K562 (cell line): Measurements from ENCODE around the gene OOSP3. TPM values are rescaled to one million over a fixed set of nuclear protein-coding genes. Genes with fewer than 3 reads are reported as not detected.
"Not testable (repeated sequence)": the region's sequence is repeated elsewhere in the genome, so short reads cannot be mapped to it uniquely, and the experiment has no call there.

ENCODE experiments used
- ATAC-seq: fragments of 200-7000 bp; cut with Tn5 transposase; 3 replicates; pipeline ENCODE4 v1.9.1; 2020; ENCODE audit warnings: moderate library complexity
- BruUV-seq: library from RNA; stranded (reverse); fragments of 400-500 nt; replicated peaks from 2 replicates; lab custom pipeline; 2021; lab: Mats Ljungman, UMichigan
- CTCF ChIA-PET: fragments of 300-600 bp; formaldehyde crosslinking; extraction: SDS; loops from one replicate; lab custom pipeline; 2021; ENCODE audit warnings: low intra/inter-chr PET ratio; lab: Yijun Ruan, JAX
- POLR2A ChIA-PET: fragments of 300-600, 350-650 bp; sonication (Branson Sonifier 250); formaldehyde crosslinking; extraction: SDS; loops from one replicate; lab custom pipeline; 2021; ENCODE audit warnings: antibody characterized with exemption, inconsistent platforms; lab: Yijun Ruan, JAX
- DNase-seq, 4 experiments: peaks; one replicate each; pipeline versions ENCODE4 v3.0.0 to v3.0.0-alpha.2; 2011 to 2018; ENCODE audit warnings: low spot score in 3 of 4, mixed read lengths in 3 of 4; ENCODE audit errors: extremely low read depth in 1 of 4
- FAIRE-seq: peaks from 2 replicates; lab custom pipeline; 2011; peaks lifted over from hg19 to GRCh38; lab: Jason Lieb, UNC
- H2AFZ ChIP-seq: 2 replicates; pipeline ENCODE4 v1.6.0; 2011; ENCODE audit warnings: low read depth, low read length, control low read depth, inconsistent platforms
- H3K27ac ChIP-seq: fragments of 200-600 bp; 3 replicates; pipeline ENCODE4 v1.8.0; 2011; ENCODE audit warnings: low read depth, mild to moderate bottlenecking, control low read depth, inconsistent platforms, low read length, moderate library complexity, mixed read lengths; ENCODE audit errors: extremely low read depth
- H3K27me3 ChIP-seq, 2 experiments: fragments of 300-600 bp in 1 of 2; 2 replicates in 1 of 2; 3 replicates in 1 of 2; pipeline versions ENCODE4 v1.6.0 to v1.8.0; 2011; ENCODE audit warnings: inconsistent platforms in 2 of 2, low read length in 2 of 2, mild to moderate bottlenecking in 1 of 2, mixed read lengths in 1 of 2, moderate library complexity in 1 of 2; ENCODE audit not compliant: control insufficient read depth in 2 of 2, insufficient read depth in 2 of 2
- H3K36me3 ChIP-seq: fragments of 300-600 bp; 3 replicates; pipeline ENCODE4 v1.8.0; 2011; ENCODE audit warnings: mild to moderate bottlenecking, low read length, inconsistent platforms; ENCODE audit not compliant: control insufficient read depth, insufficient read depth
- H3K4me1 ChIP-seq, 2 experiments: fragments of 200-600 bp in 1 of 2; replicated peaks in 1 of 2; 2 replicates in 1 of 2; 3 replicates in 1 of 2; pipeline versions ENCODE4 v1.5.1 to v1.8.0; 2011; ENCODE audit warnings: inconsistent platforms in 2 of 2, low read length in 2 of 2, mild to moderate bottlenecking in 1 of 2, mixed read lengths in 1 of 2, moderate library complexity in 1 of 2; ENCODE audit not compliant: control insufficient read depth in 2 of 2, insufficient read depth in 2 of 2
- H3K4me2 ChIP-seq: 2 replicates; pipeline ENCODE4 v1.6.1; 2011; ENCODE audit warnings: low read length, control low read depth, inconsistent platforms, mixed read lengths; ENCODE audit not compliant: insufficient read depth
- H3K4me3 ChIP-seq: fragments of 200-600 bp; sonication (generic), shearing (Covaris generic); 2 replicates; pipeline ENCODE4 v1.5.1; 2016; ENCODE audit warnings: control low read depth, inconsistent platforms
- H3K79me2 ChIP-seq: fragments of 200-600 bp; 3 replicates; pipeline ENCODE4 v1.8.0; 2011; ENCODE audit warnings: low read length, inconsistent platforms; ENCODE audit not compliant: control insufficient read depth, insufficient read depth
- H3K9ac ChIP-seq, 2 experiments: 2 replicates each; pipeline versions ENCODE4 v1.6.0 to v1.6.1; 2011; ENCODE audit warnings: low read depth in 2 of 2, low read length in 2 of 2, control low read depth in 1 of 2, inconsistent platforms in 1 of 2, mild to moderate bottlenecking in 1 of 2, mixed read lengths in 1 of 2; ENCODE audit not compliant: insufficient read depth in 1 of 2
- H3K9me1 ChIP-seq: one replicate; pipeline ENCODE4 v1.6.0; 2011; ENCODE audit warnings: inconsistent platforms, mild to moderate bottlenecking, low read length, moderate library complexity; ENCODE audit not compliant: control insufficient read depth, insufficient read depth
- H3K9me3 ChIP-seq: replicated peaks from 2 replicates; pipeline ENCODE4 v1.5.1; 2011; ENCODE audit warnings: low read depth, low read length, inconsistent platforms; ENCODE audit not compliant: control insufficient read depth, insufficient read depth
- H4K20me1 ChIP-seq: replicated peaks from 2 replicates; pipeline ENCODE4 v1.6.1; 2011; ENCODE audit warnings: low read length, inconsistent platforms, mixed read lengths; ENCODE audit not compliant: control insufficient read depth, insufficient read depth
- BCOR ChIP-seq: fragments of 450-650 bp; IDR thresholded peaks from 2 replicates; pipeline ENCODE4 v1.6.1; 2016
- GATAD2B ChIP-seq: fragments of 450-650 bp; IDR thresholded peaks from 2 replicates; pipeline ENCODE4 v1.6.1; 2017; ENCODE audit warnings: mild to moderate bottlenecking, borderline replicate concordance
- HMG20B ChIP-seq: fragments of 250-450 bp; sonication (Bioruptor Pico); IDR thresholded peaks from 2 replicates; pipeline ENCODE4 v1.5.0; 2021; ENCODE audit warnings: mild to moderate bottlenecking
- KDM1A ChIP-seq, 2 experiments: fragments of 450-650 bp; IDR thresholded peaks; 2 replicates each; pipeline ENCODE4 v1.6.1; 2016; ENCODE audit warnings: mild to moderate bottlenecking in 2 of 2
- MAX ChIP-seq: sonication (generic); formaldehyde crosslinking; IDR thresholded peaks from 2 replicates; pipeline ENCODE4 v1.9.0; 2022; ENCODE audit warnings: mild to moderate bottlenecking, missing genetic modification reagents
- NCOR1 ChIP-seq: fragments of 450-650 bp; IDR thresholded peaks from 2 replicates; pipeline ENCODE4 v1.6.1; 2016; ENCODE audit warnings: mild to moderate bottlenecking, moderate library complexity
- RBM25 ChIP-seq: fragments of 200-400 bp; formaldehyde crosslinking; IDR thresholded peaks from 2 replicates; pipeline ENCODE4 v1.6.1; 2018; ENCODE audit warnings: low read length, low read depth, moderate library complexity; ENCODE audit not compliant: severe bottlenecking
- STAT6 ChIP-seq: sonication (generic); formaldehyde crosslinking; IDR thresholded peaks from 2 replicates; pipeline ENCODE4 v1.8.1; 2023; ENCODE audit warnings: mild to moderate bottlenecking, missing genetic modification reagents
- ZNF146 ChIP-seq: IDR thresholded peaks from one replicate; pipeline ENCODE4 v1.6.1; 2018; ENCODE audit warnings: missing compliant biosample characterization; ENCODE audit not compliant: unreplicated experiment
- ZNF232 ChIP-seq: sonication (generic); formaldehyde crosslinking; IDR thresholded peaks from 2 replicates; pipeline ENCODE4 v1.8.0; 2022; ENCODE audit warnings: mild to moderate bottlenecking, missing genetic modification reagents
- ZNF583 ChIP-seq: fragments of 250-450 bp; sonication (Bioruptor Pico); IDR thresholded peaks from 2 replicates; pipeline ENCODE4 v1.4.0; 2020
- WGBS: fragments of 100-300 bp; shearing (Covaris generic); methylation state at CpG from one replicate; pipeline ENCODE4 v1.1.6; 2016; ENCODE audit warnings: low coverage, mixed read lengths; ENCODE audit not compliant: insufficient coverage; ENCODE audit errors: missing lambda C conversion rate; 5-methylcytosine and 5-hydroxymethylcytosine counted together
- in situ Hi-C: fragments of 300-500 bp; cut with MboI; formaldehyde crosslinking; loops from 4 replicates; pipeline ENCODE4 v1.15.0; 2018; ENCODE audit warnings: inconsistent platforms, mixed read lengths
- intact Hi-C: fragments of 100-400 bp; cut with micrococcal nuclease; formaldehyde crosslinking; loops from 2 replicates; pipeline ENCODE4 v1.14.2; 2022
- polyA plus RNA-seq, 8 experiments: library from polyadenylated mRNA; depleted of rRNA in 4 of 8; stranded (reverse) in 5 of 8; unstranded in 3 of 8; fragments of >200 nt; fragmentation: Nextera tagmentation in 2 of 8; fragmentation: Illumina TruSeq in 1 of 8; extraction: Ambion mirVana in 2 of 8; extraction: Trizol in 1 of 8; gene quantifications; 2 replicates each; pipeline versions ENCODE4 v1.2.1 to v1.2.3, GENCODE V29; 2011 to 2014; ENCODE audit warnings: inconsistent platforms in 1 of 8, missing spikeins in 1 of 8
- total RNA-seq, 7 experiments: library from RNA; depleted of rRNA in 6 of 7; stranded (reverse); fragments of >200 nt in 6 of 7; fragmentation: Illumina TruSeq in 2 of 7; extraction: Trizol in 2 of 7; gene quantifications; 2 replicates each; pipeline versions ENCODE4 v1.2.1 to v1.2.3, GENCODE V29; 2011 to 2021; ENCODE audit warnings: low replicate concordance in 1 of 7
- TF ChIP-seq, protein P1 (sequence below): fragments of 250-450 bp; sonication (Bioruptor Pico); IDR thresholded peaks from 2 replicates; pipeline ENCODE4 v1.8.0; 2021; ENCODE audit warnings: borderline replicate concordance, mild to moderate bottlenecking, moderate library complexity; ENCODE audit not compliant: poor library complexity, severe bottlenecking

The OOSP3 gene
- total and polyA plus RNA-seq, 9 of the 15 experiments (the other 6 are each of a cell fraction or from before 2014, with no cell fraction given), result 0.09 to 0.32 (median 0.15) TPM; not detected in 6

- H3K27me3 ChIP-seq, BruUV-seq, H3K27ac ChIP-seq, H3K9ac ChIP-seq, H3K79me2 ChIP-seq, H3K36me3 ChIP-seq, H3K9me1 ChIP-seq, intact Hi-C loops, H2AFZ ChIP-seq, in situ Hi-C loops, DNase-seq, H4K20me1 ChIP-seq, CTCF ChIA-PET, H3K4me3 ChIP-seq, ATAC-seq, H3K9me3 ChIP-seq, H3K4me2 ChIP-seq, FAIRE-seq: not testable (repeated sequence)
- WGBS, result 81% methylated on average over 5 of the region's 5 CpGs
- POLR2A ChIA-PET, result interaction anchor here (2.3 kb wide), 1 partner anchor 14 kb away, joined by 5 read pairs; no protein-coding TSS in a partner anchor
- peaks cover 3 to 31% of the 10 kb centered on the region in 2 experiments; a peak in 4 of 5 replicates for H3K4me1 ChIP-seq
- peak; percentile 91 for TF ChIP-seq ZNF146 (CRISPR knock-in tag)
- peak; percentile 23 to 29; a peak in 1 of 4 replicates for TF ChIP-seq KDM1A (IDR thresholded peaks at IDR 0.05)
- peak; percentile 71 for TF ChIP-seq BCOR
- TF ChIP-seq RBM25, result peak; percentile 60
These were observed 27.2 kb upstream of the OOSP3 start for GRCh38 chr11:59851416-59851815.

GRCh38 chr11:59854871-59855270, 23.7 kb upstream of the OOSP3 start:
- intact Hi-C loops, result no loop called here

More at GRCh38 chr11:59854871-59855270, 23.7 kb upstream of the OOSP3 start:
- Histone ChIP-seq H3K4me1 (peaks cover 11 to 48% of the 10 kb centered on the region in 2 experiments; a peak in 4 of 5 replicates), H3K9me1 (no peaks in the 10 kb centered on the region), H3K4me3 (no peak overlapping the region), H3K36me3 (no peaks in the 10 kb centered on the region), H3K79me2 (no peaks in the 10 kb centered on the region), H3K9me3 (0 out of 2 replicates have a peak, but pooled peaks cover 4% of the 10 kb centered on the region), H3K27me3 (no peaks in the 10 kb centered on the region), H3K4me2 (no peak overlapping the region), H4K20me1 (no peaks in the 10 kb centered on the region), H2AFZ (peak overlapping the region; percentile 58; the same call in 1 of the 2 replicates), H3K9ac (no peak overlapping the region), H3K27ac (no peak overlapping the region)
- no TSS peak for BruUV-seq
- ATAC-seq, result no peak
- TF ChIP-seq, protein P1, sequence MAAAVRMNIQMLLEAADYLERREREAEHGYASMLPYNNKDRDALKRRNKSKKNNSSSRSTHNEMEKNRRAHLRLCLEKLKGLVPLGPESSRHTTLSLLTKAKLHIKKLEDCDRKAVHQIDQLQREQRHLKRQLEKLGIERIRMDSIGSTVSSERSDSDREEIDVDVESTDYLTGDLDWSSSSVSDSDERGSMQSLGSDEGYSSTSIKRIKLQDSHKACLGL, result no peak
- TF ChIP-seq STAT6 (no peak), MAX (CRISPR knock-in tag) (no peak), NCOR1 (no peak), ZNF583 (no peak), ZNF232 (CRISPR knock-in tag) (no peak), GATAD2B (no peak), HMG20B (CRISPR knock-in tag) (no peak)
- no peak for FAIRE-seq
- ChIA-PET POLR2A (no interaction called here), CTCF (no interaction called here)
- no peak for DNase-seq
- in situ Hi-C loops, result no loop called here
- WGBS, result 32% methylated on average over 2 of the region's 2 CpGs
